Lower leg skin (tissue), 3 donors: ENCODE data around the gene GRM7.

Experiments
- CTCF ChIP-seq, 3 donors: fragments of 450-650 bp; IDR thresholded peaks; one replicate each; pipeline ENCODE4 v1.5.1; 2016; ENCODE audit warnings: antibody characterized with exemption in 3 of 3, mild to moderate bottlenecking in 3 of 3, moderate library complexity in 2 of 3
- POLR2A ChIP-seq, 2 donors: fragments of 450-650 bp; IDR thresholded peaks; one replicate each; pipeline ENCODE4 v1.6.1; 2016 to 2017; ENCODE audit warnings: antibody characterized with exemption in 2 of 2, mild to moderate bottlenecking in 1 of 2, moderate library complexity in 1 of 2

GRCh38 chr3:7407107-7407506 is 546.2 kb downstream of the GRM7 start:
- TF ChIP-seq CTCF (IDR thresholded peaks at IDR 0.05) (no peak), POLR2A (IDR thresholded peaks at IDR 0.05) (no peak)
